Testis (tissue), 2 donors: ENCODE results near the gene FRMD1.

Source experiments
- POLR2A ChIP-seq: fragments of 450-650 bp; IDR thresholded peaks from one replicate; pipeline ENCODE4 v1.6.1; 2017; ENCODE audit warnings: antibody characterized with exemption, mild to moderate bottlenecking, moderate library complexity
- TF ChIP-seq, protein P1 (sequence below), 3 experiments: fragments of 450-650 bp in 2 of 3; fragments of 200-600 bp in 1 of 3; sonication (generic) in 1 of 3; IDR thresholded peaks; one replicate each; pipeline ENCODE4 v1.5.1; 2016 to 2019; ENCODE audit warnings: antibody characterized with exemption in 3 of 3, mild to moderate bottlenecking in 2 of 3, moderate library complexity in 1 of 3

DNA sequence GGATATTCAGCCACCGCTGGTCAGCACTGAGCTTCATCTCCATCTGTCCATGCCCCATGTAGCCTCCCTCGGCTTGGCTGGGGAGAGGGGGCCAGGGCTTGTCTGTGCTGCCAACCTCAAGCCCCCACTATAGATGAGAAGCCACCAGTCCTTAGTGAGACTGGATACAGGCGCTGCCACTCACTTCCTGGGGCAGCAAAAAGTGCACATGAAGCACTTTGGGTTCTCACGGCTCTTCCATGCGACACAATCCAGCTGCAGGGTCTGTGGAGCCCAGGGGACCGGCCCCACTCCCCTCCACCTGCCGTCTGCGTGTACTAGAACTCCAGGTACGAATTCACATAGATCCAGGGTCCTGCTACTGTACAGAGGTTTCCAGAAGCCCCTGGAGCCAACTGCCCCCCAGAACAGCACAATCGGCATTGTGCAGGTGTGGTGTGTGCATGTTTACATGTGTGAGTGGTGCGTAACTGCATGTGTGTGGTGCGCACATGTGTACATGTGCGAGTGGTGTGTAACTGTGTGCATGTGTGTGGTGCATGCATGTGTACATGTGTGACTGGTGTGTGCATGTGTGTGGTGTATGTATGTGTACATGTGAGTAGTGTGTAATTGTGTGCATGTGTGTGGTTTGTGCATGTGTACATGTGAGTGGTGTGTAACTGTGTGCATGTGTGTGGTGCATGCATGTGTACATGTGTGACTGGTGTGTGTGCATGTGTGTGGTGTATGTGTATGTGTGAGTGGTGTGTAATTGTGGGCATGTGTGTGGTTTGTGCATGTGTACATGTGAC is 4.9 kb downstream of the FRMD1 start:
- TF ChIP-seq, protein P1, sequence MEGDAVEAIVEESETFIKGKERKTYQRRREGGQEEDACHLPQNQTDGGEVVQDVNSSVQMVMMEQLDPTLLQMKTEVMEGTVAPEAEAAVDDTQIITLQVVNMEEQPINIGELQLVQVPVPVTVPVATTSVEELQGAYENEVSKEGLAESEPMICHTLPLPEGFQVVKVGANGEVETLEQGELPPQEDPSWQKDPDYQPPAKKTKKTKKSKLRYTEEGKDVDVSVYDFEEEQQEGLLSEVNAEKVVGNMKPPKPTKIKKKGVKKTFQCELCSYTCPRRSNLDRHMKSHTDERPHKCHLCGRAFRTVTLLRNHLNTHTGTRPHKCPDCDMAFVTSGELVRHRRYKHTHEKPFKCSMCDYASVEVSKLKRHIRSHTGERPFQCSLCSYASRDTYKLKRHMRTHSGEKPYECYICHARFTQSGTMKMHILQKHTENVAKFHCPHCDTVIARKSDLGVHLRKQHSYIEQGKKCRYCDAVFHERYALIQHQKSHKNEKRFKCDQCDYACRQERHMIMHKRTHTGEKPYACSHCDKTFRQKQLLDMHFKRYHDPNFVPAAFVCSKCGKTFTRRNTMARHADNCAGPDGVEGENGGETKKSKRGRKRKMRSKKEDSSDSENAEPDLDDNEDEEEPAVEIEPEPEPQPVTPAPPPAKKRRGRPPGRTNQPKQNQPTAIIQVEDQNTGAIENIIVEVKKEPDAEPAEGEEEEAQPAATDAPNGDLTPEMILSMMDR (IDR thresholded peaks at IDR 0.05): no peak
- no peak for TF ChIP-seq POLR2A
